Bone marrow (tissue), 2 donors: ENCODE data around the gene FAM124A.
"Not testable (repeated sequence)": the region's sequence is repeated elsewhere in the genome, so short reads cannot be mapped to it uniquely, and the experiment has no call there.

Experiments used
- DNase-seq, 2 donors: peaks; one replicate each; lab custom pipeline; 2025; lab: John Stamatoyannopoulos, UW

Gene FAM124A

GRCh38 chr13:51270623-51271415 lies 48.6 kb downstream of the FAM124A start:
- no peak for DNase-seq

GRCh38 chr13:51271528-51272085 lies 49.4 kb downstream of the FAM124A start:
- no peak for DNase-seq

- DNase-seq, result no peak
Measured at GRCh38 chr13:51275101-51275500, 52.9 kb downstream of the FAM124A start.

GRCh38 chr13:51276636-51277035 lies 54.4 kb downstream of the FAM124A start:
- no peak for DNase-seq

- no peak for DNase-seq
Measured at GRCh38 chr13:51277928-51278327, 55.7 kb downstream of the FAM124A start.

GRCh38 chr13:51278426-51279130 lies 56.4 kb downstream of the FAM124A start:
- no peak for DNase-seq

- no peak for DNase-seq
Measured at GRCh38 chr13:51280379-51280940, 58.3 kb downstream of the FAM124A start.

- DNase-seq, result no peak
Measured at GRCh38 chr13:51282322-51282721, 60.1 kb downstream of the FAM124A start.

GRCh38 chr13:51282923-51283322 lies 60.7 kb downstream of the FAM124A start:
- not testable (repeated sequence) for DNase-seq

- DNase-seq, result no peak
Measured at GRCh38 chr13:51283371-51283770, 61.2 kb downstream of the FAM124A start.

GRCh38 chr13:51284339-51284738 lies 62.1 kb downstream of the FAM124A start:
- DNase-seq, result no peak

- peak; percentile 46 to 60 for DNase-seq
Measured at GRCh38 chr13:51286135-51287002, 64.2 kb downstream of the FAM124A start.

- no peak for DNase-seq
Measured at GRCh38 chr13:51287758-51288157, 65.6 kb downstream of the FAM124A start.

GRCh38 chr13:51288254-51288653 lies 66.1 kb downstream of the FAM124A start:
- not testable (repeated sequence) for DNase-seq

GRCh38 chr13:51291341-51291740 lies 69.1 kb downstream of the FAM124A start:
- no peak for DNase-seq

GRCh38 chr13:51292000-51292565 lies 69.9 kb downstream of the FAM124A start:
- DNase-seq, result no peak

GRCh38 chr13:51297556-51297955 lies 75.4 kb downstream of the FAM124A start:
- DNase-seq, result no peak

GRCh38 chr13:51298812-51299211 lies 76.6 kb downstream of the FAM124A start:
- DNase-seq, result no peak

- no peak for DNase-seq
Measured at GRCh38 chr13:51303063-51303552, 80.9 kb downstream of the FAM124A start.

GRCh38 chr13:51303882-51304281 lies 81.7 kb downstream of the FAM124A start:
- no peak for DNase-seq

- no peak for DNase-seq
Measured at GRCh38 chr13:51305271-51305967, 83.2 kb downstream of the FAM124A start.
